ENCODE results near the gene ATXN1.
A peak's percentile ranks its signal among the peaks of the same experiment; 100 is the strongest.

ATXN1 gene

GRCh38 chr6:16419636-16420336 lies 341.5 kb downstream of the ATXN1 start:
- in situ Hi-C loops (cut with HindIII; ENCODE audit: low pct_ligation_motif_present, low sequenced_read_pairs): no loop called here
- Histone ChIP-seq H3K27me3 (replicated peaks) (no peaks in the 10 kb centered on the region), H3K36me3 (replicated peaks) (no peaks in the 10 kb centered on the region), H3K27ac (no peak overlapping the region), H3K4me3 (ENCODE audit: low read depth, low read length) (no peak overlapping the region)
- no peak for TF ChIP-seq CTCF (IDR thresholded peaks at IDR 0.05; ENCODE audit: low read depth, low read length, missing control alignments)
- DNase-seq: no peak

GRCh38 chr6:16418151-16418550 lies 343.1 kb downstream of the ATXN1 start:
- H3K36me3 ChIP-seq (replicated peaks): no peaks in the 10 kb centered on the region
- no peak overlapping the region for H3K27ac ChIP-seq
- in situ Hi-C loops (cut with HindIII; ENCODE audit: low pct_ligation_motif_present, low sequenced_read_pairs): no loop called here
- no peak overlapping the region for H3K4me3 ChIP-seq (ENCODE audit: low read depth, low read length)
- no peak for DNase-seq
- no peak for TF ChIP-seq CTCF (IDR thresholded peaks at IDR 0.05; ENCODE audit: low read depth, low read length, missing control alignments)
- H3K27me3 ChIP-seq (replicated peaks): no peaks in the 10 kb centered on the region

- no peak overlapping the region for H3K27ac ChIP-seq
Measured at GRCh38 chr6:16415677-16416076, 345.6 kb downstream of the ATXN1 start.

GRCh38 chr6:16414205-16414604 lies 347.1 kb downstream of the ATXN1 start:
- no peaks in the 10 kb centered on the region for H3K27me3 ChIP-seq (replicated peaks)
- peak; percentile 57 for DNase-seq
- TF ChIP-seq CTCF (IDR thresholded peaks at IDR 0.05; ENCODE audit: low read depth, low read length, missing control alignments): no peak
- in situ Hi-C loops (cut with HindIII; ENCODE audit: low pct_ligation_motif_present, low sequenced_read_pairs): no loop called here
- H3K36me3 ChIP-seq (replicated peaks): no peaks in the 10 kb centered on the region
- no peak overlapping the region for H3K4me3 ChIP-seq (ENCODE audit: low read depth, low read length)
- peak overlapping the region; percentile 60 for H3K27ac ChIP-seq

More at GRCh38 chr6:16415677-16416076, 345.6 kb downstream of the ATXN1 start:
- Histone ChIP-seq H3K36me3 (replicated peaks) (no peaks in the 10 kb centered on the region), H3K4me3 (ENCODE audit: low read depth, low read length) (no peak overlapping the region), H3K27me3 (replicated peaks) (no peaks in the 10 kb centered on the region)
- in situ Hi-C loops (cut with HindIII; ENCODE audit: low pct_ligation_motif_present, low sequenced_read_pairs): no loop called here
- no peak for TF ChIP-seq CTCF (IDR thresholded peaks at IDR 0.05; ENCODE audit: low read depth, low read length, missing control alignments)
- no peak for DNase-seq

DNA sequence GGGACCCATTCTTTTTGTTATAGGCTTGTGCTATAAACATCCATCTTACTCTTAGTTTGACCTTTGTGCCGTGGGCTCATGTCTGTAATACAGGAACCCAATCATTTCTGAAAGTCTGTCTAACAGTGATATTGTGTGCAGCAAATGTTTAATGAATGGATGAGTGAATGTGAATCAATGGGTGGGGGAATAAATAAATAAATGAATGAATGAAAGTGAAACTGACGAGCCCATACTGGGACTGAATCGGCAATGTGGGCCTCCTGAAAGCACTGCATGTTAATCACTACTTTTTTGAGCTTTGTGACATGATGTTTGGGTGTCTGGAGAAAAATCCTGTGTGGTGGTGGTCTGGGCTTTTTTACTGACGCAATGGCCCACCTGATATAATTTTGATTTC lies 347.9 kb downstream of the ATXN1 start:
- no peak for TF ChIP-seq CTCF (IDR thresholded peaks at IDR 0.05; ENCODE audit: low read depth, low read length, missing control alignments)
- in situ Hi-C loops (cut with HindIII; ENCODE audit: low pct_ligation_motif_present, low sequenced_read_pairs): no loop called here
- Histone ChIP-seq H3K36me3 (replicated peaks) (no peaks in the 10 kb centered on the region), H3K4me3 (ENCODE audit: low read depth, low read length) (no peak overlapping the region), H3K27me3 (replicated peaks) (no peaks in the 10 kb centered on the region), H3K27ac (peak overlapping the region; percentile 60)
- DNase-seq: no peak

- DNase-seq: no peak
- no peak overlapping the region for H3K27ac ChIP-seq
- no peak for TF ChIP-seq CTCF (IDR thresholded peaks at IDR 0.05; ENCODE audit: low read depth, low read length, missing control alignments)
- H3K4me3 ChIP-seq (ENCODE audit: low read depth, low read length): no peak overlapping the region
- H3K27me3 ChIP-seq (replicated peaks): no peaks in the 10 kb centered on the region
- no peaks in the 10 kb centered on the region for H3K36me3 ChIP-seq (replicated peaks)
- in situ Hi-C loops (cut with HindIII; ENCODE audit: low pct_ligation_motif_present, low sequenced_read_pairs): no loop called here
Measured at GRCh38 chr6:16412982-16413381, 348.3 kb downstream of the ATXN1 start.

All from brain microvascular endothelial cell (primary cell).